ACC112 (cell line): ENCODE measurements around the gene PXT1.

ENCODE experiments used
- H2AFZ ChIP-seq: fragments of 200-600 bp; sonication (generic); one replicate; pipeline ENCODE4 v1.6.0; 2017; ENCODE audit warnings: antibody characterized with exemption, low read length; ENCODE audit not compliant: unreplicated experiment
- H3K27ac ChIP-seq: fragments of 200-600 bp; sonication (generic); 2 replicates; pipeline ENCODE4 v1.5.1; 2014; ENCODE audit warnings: low read depth, mild to moderate bottlenecking, antibody characterized with exemption, low read length, moderate library complexity
- H3K27me3 ChIP-seq: fragments of 200-600 bp; sonication (generic); 2 replicates; pipeline ENCODE4 v1.6.1; 2014; ENCODE audit warnings: mild to moderate bottlenecking, antibody characterized with exemption, low read length, moderate library complexity, mixed read lengths; ENCODE audit not compliant: insufficient read depth
- H3K36me3 ChIP-seq: fragments of 200-600 bp; sonication (generic); 2 replicates; pipeline ENCODE4 v1.6.1; 2016; ENCODE audit warnings: mild to moderate bottlenecking, antibody characterized with exemption, low read length, moderate library complexity, mixed read lengths; ENCODE audit not compliant: insufficient read depth
- H3K4me1 ChIP-seq: fragments of 200-600 bp; sonication (generic); one replicate; pipeline ENCODE4 v1.6.1; 2016; ENCODE audit warnings: low read length, mixed read lengths; ENCODE audit not compliant: insufficient read depth, unreplicated experiment, control insufficient read depth
- H3K4me3 ChIP-seq: fragments of 200-600 bp; sonication (generic); 2 replicates; pipeline ENCODE4 v1.5.1; 2014; ENCODE audit warnings: mild to moderate bottlenecking, low read depth, low read length
- H3K79me2 ChIP-seq: fragments of 200-600 bp; sonication (generic); one replicate; pipeline ENCODE4 v1.6.0; 2016; ENCODE audit warnings: low read length; ENCODE audit not compliant: control insufficient read depth, unreplicated experiment, insufficient read depth

PXT1 gene

GRCh38 chr6:36346486-36347273 lies 96.0 kb downstream of the PXT1 start:
- no peak overlapping the region for H3K4me3 ChIP-seq
- H3K79me2 ChIP-seq, result no peaks in the 10 kb centered on the region
- no peaks in the 10 kb centered on the region for H3K36me3 ChIP-seq
- no peak overlapping the region for H3K27ac ChIP-seq
- H2AFZ ChIP-seq, result no peak overlapping the region
- H3K4me1 ChIP-seq, result peaks cover 17% of the 10 kb centered on the region
- no peaks in the 10 kb centered on the region for H3K27me3 ChIP-seq

GRCh38 chr6:36345681-36346466 lies 96.8 kb downstream of the PXT1 start:
- Histone ChIP-seq H3K79me2 (no peaks in the 10 kb centered on the region), H3K4me3 (no peak overlapping the region), H3K36me3 (no peaks in the 10 kb centered on the region), H3K27me3 (no peaks in the 10 kb centered on the region), H2AFZ (no peak overlapping the region), H3K4me1 (peaks cover 10% of the 10 kb centered on the region), H3K27ac (no peak overlapping the region)

GRCh38 chr6:36343109-36343680 lies 99.5 kb downstream of the PXT1 start:
- no peaks in the 10 kb centered on the region for H3K36me3 ChIP-seq
- no peak overlapping the region for H2AFZ ChIP-seq
- H3K27ac ChIP-seq, result no peak overlapping the region
- no peaks in the 10 kb centered on the region for H3K4me1 ChIP-seq
- H3K4me3 ChIP-seq, result no peak overlapping the region
- H3K79me2 ChIP-seq, result no peaks in the 10 kb centered on the region
- H3K27me3 ChIP-seq, result 0 out of 2 replicates have a peak, but pooled peaks cover 4% of the 10 kb centered on the region

- peaks cover 16% of the 10 kb centered on the region for H3K27me3 ChIP-seq
- no peak overlapping the region for H3K27ac ChIP-seq
- no peaks in the 10 kb centered on the region for H3K4me1 ChIP-seq
- H2AFZ ChIP-seq, result peak overlapping the region; percentile 57
- peak overlapping the region; percentile 58 for H3K4me3 ChIP-seq
- H3K36me3 ChIP-seq, result no peaks in the 10 kb centered on the region
- no peaks in the 10 kb centered on the region for H3K79me2 ChIP-seq
These were observed 101.8 kb downstream of the PXT1 start for GRCh38 chr6:36340618-36341454.
